GM18519 (cell line): Measurements from ENCODE around the gene RAPGEF2.
"Not testable (repeated sequence)": the region's sequence is repeated elsewhere in the genome, so short reads cannot be mapped to it uniquely, and the experiment has no call there.

Source experiments
- ATAC-seq: cut with Tn5 transposase; IDR thresholded peaks from one replicate; pipeline ENCODE4 v1.9.1; 2021; ENCODE audit warnings: mild to moderate bottlenecking, moderate library complexity; ENCODE audit not compliant: unreplicated experiment, low FRiP score

The RAPGEF2 gene

DNA sequence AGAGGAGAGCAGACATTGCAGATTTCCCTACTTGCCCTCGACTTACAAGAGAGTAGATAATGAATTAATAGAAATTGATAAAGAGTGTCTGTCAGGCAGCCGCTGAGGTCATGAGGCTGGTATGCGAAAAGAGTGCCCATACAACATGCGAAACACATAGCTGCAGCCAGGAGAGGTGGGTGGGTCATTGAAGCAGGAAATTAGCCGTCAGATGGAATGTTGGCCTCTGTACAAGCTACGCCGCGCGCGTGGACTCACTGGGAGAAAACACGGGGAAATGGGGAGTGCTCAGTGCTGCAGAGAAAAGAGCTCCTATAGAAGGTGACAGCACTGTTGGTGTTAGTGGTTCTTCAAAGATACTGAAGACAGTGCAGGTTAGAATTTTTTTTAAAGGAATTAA lies 125.1 kb downstream of the RAPGEF2 start:
- ATAC-seq: no peak

DNA sequence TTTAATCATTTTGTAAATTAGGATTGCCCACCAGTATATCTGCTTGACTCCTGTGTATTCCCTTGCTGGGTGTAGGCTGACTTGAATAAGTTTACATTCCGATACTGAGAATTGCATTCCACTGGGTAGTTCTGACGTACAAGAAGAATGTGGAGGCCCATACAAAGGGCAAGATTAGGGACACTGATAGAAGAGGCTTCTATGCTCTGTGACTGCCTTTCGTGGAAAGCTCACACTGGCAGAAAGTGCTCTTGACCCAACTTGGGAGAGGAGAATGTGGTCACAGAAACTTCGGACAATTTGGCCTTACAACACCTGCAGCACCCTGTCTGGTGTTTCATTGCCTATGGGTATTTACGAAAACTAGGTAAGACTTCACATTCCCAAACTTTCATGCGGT lies 126.3 kb downstream of the RAPGEF2 start:
- ATAC-seq: no peak

DNA sequence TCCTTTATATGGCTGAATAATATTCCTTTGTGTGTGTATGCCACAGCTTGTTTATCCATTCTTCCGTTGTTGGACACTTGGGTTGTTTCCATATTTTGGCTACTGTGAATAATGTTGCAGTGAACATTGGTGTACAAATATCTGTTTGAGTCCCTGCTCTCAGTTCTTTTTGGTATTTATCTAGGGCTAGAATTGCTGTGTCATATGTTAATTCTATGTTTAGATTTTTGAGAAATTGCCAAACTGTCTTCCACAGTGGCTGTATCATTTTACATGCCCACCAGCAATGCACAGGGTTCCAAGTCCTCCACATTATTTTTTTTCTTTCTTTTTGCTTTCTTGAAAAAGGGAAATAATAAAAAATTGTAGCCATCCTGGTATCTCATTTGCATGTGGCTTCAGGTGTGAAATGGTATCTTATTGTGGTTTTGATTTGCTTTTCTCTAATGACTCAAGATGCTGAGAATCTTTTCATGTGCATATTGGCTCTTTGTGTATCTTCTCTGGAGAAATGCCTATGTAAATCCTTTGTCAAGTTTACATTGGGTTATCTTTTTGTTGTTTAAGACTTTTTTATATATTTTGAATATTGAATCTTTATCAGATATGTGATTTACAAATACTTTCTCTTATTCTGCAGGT lies 129.7 kb downstream of the RAPGEF2 start:
- ATAC-seq: no peak

DNA sequence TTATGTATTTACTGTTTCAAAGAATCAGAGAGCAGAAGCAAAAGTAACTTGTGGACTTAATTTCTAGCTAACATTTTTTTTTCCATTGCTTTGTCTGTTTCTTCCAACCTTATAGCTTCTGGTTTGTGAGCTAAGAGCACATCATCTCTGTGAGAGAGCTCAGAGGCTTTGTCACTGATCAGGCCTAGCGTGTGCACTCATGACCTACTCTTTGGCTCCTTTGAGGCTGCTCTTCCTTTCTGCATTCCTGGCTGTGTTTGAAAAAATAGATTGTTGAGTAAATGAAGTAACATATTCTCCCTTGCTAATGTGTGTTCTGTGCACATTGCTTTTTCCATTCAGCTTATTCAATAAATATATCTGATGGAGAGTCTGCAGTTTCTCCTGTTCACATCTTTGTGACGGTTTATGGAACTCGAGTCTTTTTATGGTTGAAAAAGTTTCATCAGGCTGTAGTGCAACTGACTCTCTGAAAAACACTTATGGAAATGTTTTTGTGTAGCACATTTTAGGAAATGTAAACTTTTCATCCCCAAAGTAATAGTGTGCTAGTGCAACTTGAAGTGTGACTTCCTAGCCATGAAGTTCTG lies 133.0 kb downstream of the RAPGEF2 start:
- ATAC-seq: no peak

DNA sequence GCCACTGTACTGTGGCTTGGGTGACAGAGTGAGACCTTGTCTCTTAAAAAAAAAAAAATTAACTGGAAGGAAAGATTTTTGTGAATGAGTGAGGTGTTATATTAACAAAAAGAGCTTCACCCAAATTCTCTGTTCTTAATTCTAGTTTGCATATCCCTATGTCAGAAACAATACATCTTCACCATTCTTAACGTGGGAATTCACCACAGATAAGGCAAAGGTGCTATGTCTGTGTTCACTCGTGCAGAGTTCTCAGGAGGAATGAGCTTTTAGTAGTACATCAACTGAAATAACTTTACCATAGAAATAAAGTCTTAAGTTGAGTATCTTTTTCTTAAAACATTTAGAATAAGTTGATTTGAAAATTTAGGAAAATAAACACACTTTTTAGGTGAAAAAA lies 135.1 kb downstream of the RAPGEF2 start:
- no peak for ATAC-seq

DNA sequence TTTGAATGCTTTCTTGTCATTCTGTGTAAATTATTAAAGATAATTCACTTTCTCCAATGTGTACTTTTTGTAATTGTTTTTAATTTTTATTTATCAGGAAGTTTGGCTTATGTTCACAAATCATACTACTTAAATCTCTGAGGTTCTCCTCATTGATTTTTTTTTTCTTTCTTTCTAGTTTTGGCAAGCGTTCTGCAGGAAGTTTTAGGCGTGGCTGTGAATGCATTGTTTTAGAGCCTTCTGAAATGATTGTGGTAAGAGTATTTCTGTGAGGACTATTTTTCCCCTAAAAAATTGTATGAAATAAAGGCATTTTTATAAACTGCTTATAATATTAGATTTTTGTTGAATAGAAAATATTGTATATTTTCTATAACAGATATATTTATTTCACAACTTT lies 135.8 kb downstream of the RAPGEF2 start:
- no peak for ATAC-seq

DNA sequence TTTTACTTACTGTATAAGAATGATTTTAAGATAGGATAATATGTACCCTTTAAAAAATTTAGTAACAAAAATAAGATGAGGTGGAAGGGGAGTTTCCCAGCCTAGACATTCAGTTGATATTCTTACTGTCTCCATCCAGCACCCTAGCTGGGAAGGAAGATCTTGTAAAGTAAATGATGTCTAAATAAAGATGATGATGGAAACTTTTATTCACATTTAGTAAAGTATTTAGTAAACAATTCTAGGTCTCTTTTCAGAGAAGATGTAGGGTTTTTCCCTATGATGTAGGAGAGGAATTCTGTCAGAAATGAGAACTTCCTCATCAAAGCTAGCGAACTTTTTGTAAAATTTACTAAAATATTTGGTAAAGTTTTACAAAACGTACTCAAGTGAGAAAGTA lies 136.8 kb downstream of the RAPGEF2 start:
- ATAC-seq: no peak

DNA sequence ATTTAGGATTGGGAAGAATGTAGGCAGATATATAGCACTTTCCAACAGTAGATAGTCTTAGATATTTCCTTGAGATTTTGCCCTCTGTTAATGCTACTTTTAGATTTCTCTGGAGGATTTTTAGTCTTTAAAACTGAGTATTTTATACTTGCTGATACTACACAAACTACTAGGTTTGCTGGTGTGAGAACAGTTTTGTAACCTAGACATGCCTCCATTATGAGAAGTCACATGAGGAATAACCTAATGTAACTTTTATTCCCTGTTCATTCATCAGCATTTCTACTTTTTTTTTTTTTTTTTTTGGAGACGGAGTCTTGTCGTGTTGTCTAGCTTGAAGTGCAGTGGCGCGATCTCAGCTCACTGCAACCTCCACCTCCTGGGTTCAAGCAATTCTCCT lies 137.2 kb downstream of the RAPGEF2 start:
- no peak for ATAC-seq

DNA sequence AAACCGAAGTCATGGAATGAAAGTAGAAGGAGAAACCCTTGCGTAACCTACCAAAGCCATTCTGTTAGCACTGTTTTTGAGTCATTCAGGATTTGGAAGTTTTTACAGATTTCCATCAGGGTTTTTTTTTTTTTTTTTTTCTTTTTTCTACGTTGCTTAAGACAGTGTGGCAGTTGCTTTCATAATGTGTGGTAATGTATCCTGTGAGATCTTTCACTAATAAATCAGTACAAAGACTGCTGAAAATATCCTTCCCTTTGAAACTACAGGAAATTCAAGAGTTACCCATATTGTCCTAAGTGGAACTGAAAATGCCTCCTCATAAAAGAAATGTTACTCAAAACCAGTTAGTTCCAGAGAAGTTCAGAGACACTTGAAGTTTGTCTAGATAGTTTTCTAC lies 137.8 kb downstream of the RAPGEF2 start:
- ATAC-seq: no peak

DNA sequence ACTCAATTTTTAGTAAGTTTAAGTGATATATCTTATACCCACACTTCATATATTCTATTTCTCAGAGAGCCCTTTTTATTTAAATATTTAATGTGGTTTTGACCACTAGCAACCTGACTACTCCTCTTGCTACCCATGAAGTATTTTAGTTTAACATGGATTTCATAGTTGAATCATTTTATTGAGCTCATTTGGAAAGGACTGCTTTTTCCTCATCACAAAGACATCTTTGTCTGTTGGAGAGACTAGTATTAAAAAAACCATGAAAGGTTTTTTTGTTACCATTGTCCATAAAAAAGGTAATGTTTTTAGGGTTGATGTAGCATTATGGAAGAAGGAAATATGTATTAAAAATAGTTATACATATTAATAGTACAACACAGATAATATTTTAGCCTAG lies 139.5 kb downstream of the RAPGEF2 start:
- ATAC-seq: no peak

DNA sequence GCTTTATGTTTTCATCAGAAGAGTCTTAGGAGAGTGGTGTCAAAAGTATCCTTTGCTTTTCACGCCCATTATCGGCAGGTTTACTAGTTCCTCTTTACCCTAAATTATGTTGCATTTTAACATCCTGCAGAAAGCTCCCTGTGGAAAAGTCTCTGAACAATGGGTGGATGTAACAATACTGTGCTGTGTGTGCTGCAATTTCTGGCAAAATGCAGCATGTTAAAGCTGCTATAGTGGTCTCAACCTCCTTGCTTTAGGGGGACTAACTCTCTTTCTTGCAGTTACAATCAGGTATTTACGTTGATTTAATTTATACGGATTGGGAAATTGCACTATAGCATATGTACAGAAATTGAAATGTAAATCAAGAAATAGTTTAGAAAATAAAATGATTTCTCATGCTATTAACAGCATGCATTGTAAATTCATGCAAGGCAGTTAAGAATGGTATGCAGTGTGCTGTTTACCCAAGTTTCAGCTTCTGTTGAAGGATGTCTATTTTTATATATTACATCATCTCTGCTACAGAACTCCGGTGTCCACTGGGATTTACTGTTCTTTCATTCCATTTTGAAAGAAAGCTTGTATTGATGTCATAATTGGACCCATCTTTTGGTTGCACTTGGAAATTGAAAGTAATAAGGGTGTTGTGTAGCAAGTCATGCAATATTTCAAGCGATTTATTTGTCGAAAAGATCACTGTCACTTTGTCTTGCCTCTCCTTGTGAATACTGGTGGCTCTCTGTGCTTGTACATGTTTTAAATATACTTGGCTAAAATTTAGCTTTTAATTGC lies 145.7 kb downstream of the RAPGEF2 start:
- ATAC-seq: no peak

DNA sequence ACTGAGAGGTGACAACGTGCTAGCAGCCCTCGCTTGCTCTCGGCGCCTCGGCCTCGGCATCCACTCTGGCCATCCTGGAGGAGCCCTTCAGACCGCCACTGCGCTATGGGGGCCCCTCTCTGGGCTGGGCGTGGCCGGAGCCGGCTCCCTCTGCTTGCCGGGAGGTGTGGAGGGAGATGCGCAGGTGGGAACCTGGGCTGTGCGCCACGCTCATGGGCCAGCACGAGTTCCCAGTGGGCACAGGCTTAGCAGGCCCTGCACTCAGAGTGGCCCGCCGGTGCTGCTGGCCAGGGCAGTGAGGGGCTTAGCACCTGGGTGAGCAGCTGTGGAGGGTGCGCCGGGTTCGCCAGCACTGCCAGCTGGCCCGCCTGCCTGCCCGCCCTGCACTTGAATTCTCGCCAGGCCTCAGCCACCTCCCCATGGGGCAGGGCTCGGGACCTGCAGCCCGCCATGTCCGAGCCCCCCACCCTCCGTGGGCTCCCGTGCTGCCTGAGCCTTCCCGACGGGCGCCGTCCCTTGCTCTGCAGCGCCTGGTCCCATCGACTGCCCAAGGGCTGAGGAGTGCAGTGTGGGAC lies 148.0 kb downstream of the RAPGEF2 start:
- ATAC-seq: no peak

DNA sequence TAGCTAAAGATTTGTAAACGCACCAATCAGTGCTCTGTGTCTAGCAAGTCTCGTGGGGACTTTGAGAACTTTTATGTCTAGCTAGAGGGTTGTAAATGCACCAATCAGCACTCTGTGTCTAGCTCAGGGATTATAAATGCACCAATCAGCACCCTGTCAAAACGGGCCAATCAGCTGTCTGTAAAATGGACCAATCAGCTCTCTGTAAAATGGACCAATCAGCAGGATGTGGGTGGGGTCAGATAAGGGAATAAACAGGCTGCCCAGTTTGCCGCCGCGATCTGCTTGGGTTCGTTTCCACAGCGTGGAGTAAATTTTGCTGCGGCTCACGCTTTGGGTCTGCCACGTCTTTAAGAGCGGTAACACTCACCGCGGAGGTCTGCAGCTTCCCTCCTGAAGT lies 148.7 kb downstream of the RAPGEF2 start:
- ATAC-seq: not testable (repeated sequence)

DNA sequence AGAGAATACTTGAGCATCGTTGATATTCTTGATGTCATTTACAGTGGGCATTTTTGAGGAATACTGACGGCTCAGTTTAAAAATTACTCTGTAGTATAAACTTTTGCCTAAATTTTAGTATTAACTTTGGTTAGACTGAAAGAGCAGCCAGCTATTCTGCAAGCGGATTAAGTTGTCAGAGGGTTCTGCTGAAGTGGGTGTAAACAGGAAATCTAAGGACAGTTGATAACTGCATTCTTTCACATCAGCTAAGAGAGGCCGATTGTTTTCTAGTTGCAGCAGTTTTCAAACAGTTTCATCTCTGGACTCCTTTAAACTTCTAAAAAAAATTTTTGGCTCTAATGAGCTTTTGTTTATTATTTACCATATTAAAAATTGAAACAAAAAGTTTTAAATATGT lies 149.6 kb downstream of the RAPGEF2 start:
- no peak for ATAC-seq

DNA sequence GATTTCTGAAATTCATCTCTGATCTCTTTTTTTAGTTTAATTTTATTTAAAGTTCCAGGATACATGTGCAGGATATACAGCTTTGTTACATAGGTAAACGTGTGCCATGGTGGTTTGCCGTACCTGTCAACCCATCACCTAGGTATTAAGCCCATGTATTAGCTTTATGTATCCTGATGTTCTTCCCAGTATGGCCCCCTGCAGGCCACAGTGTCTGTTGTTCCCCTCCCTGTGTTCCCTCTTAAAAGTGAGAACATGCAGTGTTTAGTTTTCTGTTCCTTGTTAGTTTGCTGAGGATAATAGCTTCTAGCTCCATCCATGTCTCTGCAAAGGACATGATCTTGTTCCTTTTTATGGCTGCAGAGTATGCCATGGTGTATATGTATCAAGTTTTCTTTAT lies 153.2 kb downstream of the RAPGEF2 start:
- no peak for ATAC-seq

DNA sequence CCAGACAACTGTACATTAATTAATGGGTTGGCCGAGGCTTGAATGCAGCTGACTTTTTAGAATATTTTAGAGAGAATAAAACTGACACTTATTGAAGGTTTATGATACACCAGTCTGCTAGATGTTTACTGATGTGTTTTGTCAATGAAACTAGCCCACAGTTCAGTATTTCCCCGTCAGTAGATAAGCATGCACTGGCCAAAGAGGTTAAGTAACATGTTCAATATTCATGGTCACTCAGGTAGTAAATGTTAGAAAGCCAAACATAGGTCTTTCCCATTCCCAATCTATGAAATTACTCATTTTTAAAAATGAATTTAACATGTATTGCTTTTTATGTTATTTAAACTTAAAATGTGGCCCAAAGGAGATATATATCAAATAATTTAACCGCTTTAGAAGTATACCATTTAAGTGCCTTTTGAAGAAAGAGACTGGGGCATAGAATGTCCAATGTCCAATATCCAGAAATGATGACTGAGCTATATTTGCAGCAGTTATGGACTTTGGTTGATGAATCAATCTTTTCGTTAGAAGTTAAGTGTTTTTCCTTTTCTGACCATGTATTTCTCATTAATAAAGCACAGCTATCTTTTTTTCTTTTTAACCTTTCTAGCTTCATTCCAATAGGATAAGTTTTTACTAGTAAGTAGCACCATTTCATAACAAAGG lies 156.1 kb downstream of the RAPGEF2 start:
- ATAC-seq: no peak

DNA sequence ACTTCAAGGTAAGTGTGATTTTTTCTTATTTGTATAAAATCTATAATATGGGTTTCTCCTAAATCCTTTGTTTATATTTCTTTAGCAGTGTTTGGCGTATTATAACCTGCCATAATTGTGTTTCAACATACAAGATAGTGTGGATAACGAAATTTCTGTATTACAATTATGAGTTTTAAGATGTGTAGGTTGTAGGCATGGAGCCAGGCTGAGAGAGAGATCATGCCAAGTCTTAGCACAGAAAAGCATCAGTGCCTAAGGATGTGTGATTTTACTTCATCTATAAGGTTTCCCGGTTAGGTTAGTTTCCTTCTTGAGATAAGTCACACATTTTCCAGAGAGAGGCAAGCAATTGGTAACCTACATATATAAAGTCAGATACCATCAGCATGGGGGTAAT lies 161.2 kb downstream of the RAPGEF2 start:
- ATAC-seq: no peak

DNA sequence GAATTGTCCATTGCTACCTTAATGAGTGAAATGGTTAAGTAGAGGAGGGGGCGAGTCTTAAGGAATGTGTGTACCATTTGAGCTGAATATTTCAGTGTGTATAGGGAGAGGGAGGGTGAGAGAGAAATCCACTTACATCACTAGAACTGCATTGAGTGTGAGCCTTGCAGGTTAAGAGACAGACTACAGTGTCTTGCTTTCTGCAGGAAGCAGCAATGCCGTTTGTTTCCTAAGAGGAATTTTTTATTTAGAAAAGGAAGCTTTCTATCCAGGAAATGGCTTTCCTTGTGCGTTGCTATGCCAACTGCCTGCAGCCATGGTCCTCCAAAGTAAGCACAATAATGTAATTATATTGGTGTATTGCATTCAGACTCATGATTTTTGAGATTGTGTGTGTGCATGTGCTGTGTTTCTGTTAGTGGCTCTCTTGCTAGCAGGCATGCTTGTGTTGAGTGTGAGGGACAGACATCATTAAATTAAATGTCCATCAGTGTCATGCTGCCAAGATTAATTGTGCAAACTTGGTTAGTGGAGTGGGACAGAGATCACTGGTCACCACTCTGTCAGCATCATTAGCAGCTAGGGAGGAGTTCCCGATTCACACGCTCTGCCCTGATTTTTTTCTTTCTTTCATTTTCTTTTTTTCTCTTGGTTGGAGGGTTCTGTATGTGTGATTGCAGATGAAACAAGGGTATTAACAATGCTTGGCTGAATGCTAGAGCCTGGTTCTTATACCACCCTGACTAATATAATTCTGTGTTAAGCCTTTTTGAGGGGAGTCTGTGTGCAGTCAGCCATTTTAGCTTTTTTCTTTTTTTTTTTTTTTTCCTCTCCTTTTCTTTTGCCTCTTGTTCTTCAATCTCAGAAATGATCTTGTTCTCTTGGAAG lies 164.3 kb downstream of the RAPGEF2 start:
- ATAC-seq: no peak

DNA sequence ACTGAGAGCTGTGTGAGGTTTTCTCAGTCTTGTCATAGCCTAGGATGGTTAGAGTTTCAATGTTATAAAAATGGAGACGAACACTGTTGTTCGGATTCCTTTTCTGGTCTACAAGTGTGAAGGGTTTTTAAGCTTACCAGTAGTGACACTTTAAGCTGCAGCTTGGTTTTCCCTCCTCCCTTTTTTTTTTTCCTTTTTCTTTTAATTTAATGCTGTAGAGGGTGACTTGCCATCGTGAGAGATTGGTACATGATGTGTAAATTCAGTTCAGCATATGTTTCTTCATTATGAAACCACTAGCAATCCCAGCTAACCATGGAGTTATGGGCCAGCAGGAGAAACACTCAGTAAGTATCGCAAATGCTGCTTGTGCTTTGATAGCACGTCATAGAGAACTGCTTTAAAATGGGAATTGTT lies 165.0 kb downstream of the RAPGEF2 start:
- ATAC-seq: no peak

DNA sequence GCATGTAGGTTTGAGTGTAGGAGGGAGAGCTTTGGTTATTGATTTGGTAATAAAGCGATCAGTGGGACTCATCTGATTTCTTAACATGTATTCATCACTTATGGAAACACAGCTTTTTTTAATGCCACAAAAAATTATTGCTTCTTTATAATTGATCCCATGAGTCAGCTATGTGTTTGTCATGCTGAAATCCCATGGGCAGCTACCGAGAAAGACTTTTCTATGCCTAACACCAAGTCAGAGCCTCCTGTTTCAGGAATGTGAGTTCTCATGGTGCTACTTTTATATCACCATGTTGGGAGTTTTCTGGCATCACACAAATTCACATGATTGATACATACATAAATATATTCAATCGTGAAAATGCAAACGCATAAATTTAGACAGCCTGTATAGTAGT lies 165.7 kb downstream of the RAPGEF2 start:
- ATAC-seq: no peak
